K562 (cell line): ENCODE results near the gene KCNF1. TPM values are rescaled to one million over a fixed set of nuclear protein-coding genes. Genes with fewer than 3 reads are reported as not detected.

Experiments
- ATAC-seq: fragments of 200-7000 bp; cut with Tn5 transposase; 3 replicates; pipeline ENCODE4 v1.9.1; 2020; ENCODE audit warnings: moderate library complexity
- BruUV-seq: library from RNA; stranded (reverse); fragments of 400-500 nt; replicated peaks from 2 replicates; lab custom pipeline; 2021; lab: Mats Ljungman, UMichigan
- CTCF ChIA-PET: fragments of 300-600 bp; formaldehyde crosslinking; extraction: SDS; loops from one replicate; lab custom pipeline; 2021; ENCODE audit warnings: low intra/inter-chr PET ratio; lab: Yijun Ruan, JAX
- POLR2A ChIA-PET: fragments of 300-600, 350-650 bp; sonication (Branson Sonifier 250); formaldehyde crosslinking; extraction: SDS; loops from one replicate; lab custom pipeline; 2021; ENCODE audit warnings: antibody characterized with exemption, inconsistent platforms; lab: Yijun Ruan, JAX
- DNase-seq, 4 experiments: peaks; one replicate each; pipeline versions ENCODE4 v3.0.0 to v3.0.0-alpha.2; 2011 to 2018; ENCODE audit warnings: low spot score in 3 of 4, mixed read lengths in 3 of 4; ENCODE audit errors: extremely low read depth in 1 of 4
- FAIRE-seq: peaks from 2 replicates; lab custom pipeline; 2011; peaks lifted over from hg19 to GRCh38; lab: Jason Lieb, UNC
- H2AFZ ChIP-seq: 2 replicates; pipeline ENCODE4 v1.6.0; 2011; ENCODE audit warnings: low read depth, low read length, control low read depth, inconsistent platforms
- H3K27ac ChIP-seq: fragments of 200-600 bp; 3 replicates; pipeline ENCODE4 v1.8.0; 2011; ENCODE audit warnings: low read depth, mild to moderate bottlenecking, control low read depth, inconsistent platforms, low read length, moderate library complexity, mixed read lengths; ENCODE audit errors: extremely low read depth
- H3K27me3 ChIP-seq, 2 experiments: fragments of 300-600 bp in 1 of 2; 2 replicates in 1 of 2; 3 replicates in 1 of 2; pipeline versions ENCODE4 v1.6.0 to v1.8.0; 2011; ENCODE audit warnings: inconsistent platforms in 2 of 2, low read length in 2 of 2, mild to moderate bottlenecking in 1 of 2, mixed read lengths in 1 of 2, moderate library complexity in 1 of 2; ENCODE audit not compliant: control insufficient read depth in 2 of 2, insufficient read depth in 2 of 2
- H3K36me3 ChIP-seq: fragments of 300-600 bp; 3 replicates; pipeline ENCODE4 v1.8.0; 2011; ENCODE audit warnings: mild to moderate bottlenecking, low read length, inconsistent platforms; ENCODE audit not compliant: control insufficient read depth, insufficient read depth
- H3K4me1 ChIP-seq, 2 experiments: fragments of 200-600 bp in 1 of 2; replicated peaks in 1 of 2; 2 replicates in 1 of 2; 3 replicates in 1 of 2; pipeline versions ENCODE4 v1.5.1 to v1.8.0; 2011; ENCODE audit warnings: inconsistent platforms in 2 of 2, low read length in 2 of 2, mild to moderate bottlenecking in 1 of 2, mixed read lengths in 1 of 2, moderate library complexity in 1 of 2; ENCODE audit not compliant: control insufficient read depth in 2 of 2, insufficient read depth in 2 of 2
- H3K4me2 ChIP-seq: 2 replicates; pipeline ENCODE4 v1.6.1; 2011; ENCODE audit warnings: low read length, control low read depth, inconsistent platforms, mixed read lengths; ENCODE audit not compliant: insufficient read depth
- H3K4me3 ChIP-seq: fragments of 200-600 bp; sonication (generic), shearing (Covaris generic); 2 replicates; pipeline ENCODE4 v1.5.1; 2016; ENCODE audit warnings: control low read depth, inconsistent platforms
- H3K79me2 ChIP-seq: fragments of 200-600 bp; 3 replicates; pipeline ENCODE4 v1.8.0; 2011; ENCODE audit warnings: low read length, inconsistent platforms; ENCODE audit not compliant: control insufficient read depth, insufficient read depth
- H3K9ac ChIP-seq, 2 experiments: 2 replicates each; pipeline versions ENCODE4 v1.6.0 to v1.6.1; 2011; ENCODE audit warnings: low read depth in 2 of 2, low read length in 2 of 2, control low read depth in 1 of 2, inconsistent platforms in 1 of 2, mild to moderate bottlenecking in 1 of 2, mixed read lengths in 1 of 2; ENCODE audit not compliant: insufficient read depth in 1 of 2
- H3K9me1 ChIP-seq: one replicate; pipeline ENCODE4 v1.6.0; 2011; ENCODE audit warnings: inconsistent platforms, mild to moderate bottlenecking, low read length, moderate library complexity; ENCODE audit not compliant: control insufficient read depth, insufficient read depth
- H3K9me3 ChIP-seq: replicated peaks from 2 replicates; pipeline ENCODE4 v1.5.1; 2011; ENCODE audit warnings: low read depth, low read length, inconsistent platforms; ENCODE audit not compliant: control insufficient read depth, insufficient read depth
- H4K20me1 ChIP-seq: replicated peaks from 2 replicates; pipeline ENCODE4 v1.6.1; 2011; ENCODE audit warnings: low read length, inconsistent platforms, mixed read lengths; ENCODE audit not compliant: control insufficient read depth, insufficient read depth
- CREB5 ChIP-seq: fragments of 250-450 bp; sonication (Bioruptor Pico); IDR thresholded peaks from 2 replicates; pipeline ENCODE4 v1.5.0; 2020; ENCODE audit warnings: mild to moderate bottlenecking
- ELF4 ChIP-seq: fragments of 450-650 bp; formaldehyde crosslinking; IDR thresholded peaks from 2 replicates; pipeline ENCODE4 v1.4.0; 2022; ENCODE audit warnings: missing genetic modification characterization
- ETV1 ChIP-seq: fragments of 450-650 bp; conservative IDR thresholded peaks from 2 replicates; pipeline ENCODE4 v1.6.1; 2016; ENCODE audit warnings: missing genetic modification characterization, control low read depth, low read depth, missing compliant biosample characterization
- KLF13 ChIP-seq: fragments of 450-650 bp; IDR thresholded peaks from 2 replicates; pipeline ENCODE4 v1.6.1; 2016; ENCODE audit warnings: missing genetic modification characterization, low read depth, mild to moderate bottlenecking, missing compliant biosample characterization, moderate library complexity, borderline replicate concordance
- MAFF ChIP-seq: IDR thresholded peaks from 2 replicates; pipeline ENCODE4 v1.6.1; 2012; ENCODE audit warnings: low read length, improper control_type of control experiment
- MTA3 ChIP-seq: fragments of 450-650 bp; formaldehyde crosslinking; IDR thresholded peaks from 2 replicates; pipeline ENCODE4 v1.6.1; 2017; ENCODE audit warnings: mild to moderate bottlenecking, borderline replicate concordance
- SREBF1 ChIP-seq: fragments of 150-350 bp; IDR thresholded peaks from 2 replicates; pipeline ENCODE4 v1.6.1; 2014; ENCODE audit warnings: antibody characterized with exemption, low read depth, low read length, borderline replicate concordance
- XRCC5 ChIP-seq: fragments of 200-400 bp; formaldehyde crosslinking; IDR thresholded peaks from 2 replicates; pipeline ENCODE4 v1.6.1; 2017; ENCODE audit warnings: low read depth, mild to moderate bottlenecking, low read length
- ZBTB43 ChIP-seq: sonication (generic); formaldehyde crosslinking; IDR thresholded peaks from 2 replicates; pipeline ENCODE4 v1.8.0; 2023; ENCODE audit warnings: mild to moderate bottlenecking, missing genetic modification reagents
- ZNF253 ChIP-seq: fragments of 250-450 bp; sonication (Bioruptor Pico); conservative IDR thresholded peaks from 2 replicates; pipeline ENCODE4 v1.6.1; 2021; ENCODE audit warnings: mild to moderate bottlenecking
- ZNF507 ChIP-seq: conservative IDR thresholded peaks from 2 replicates; pipeline ENCODE4 v1.6.1; 2017; ENCODE audit warnings: missing genetic modification characterization, missing compliant biosample characterization
- WGBS: fragments of 100-300 bp; shearing (Covaris generic); methylation state at CpG from one replicate; pipeline ENCODE4 v1.1.6; 2016; ENCODE audit warnings: low coverage, mixed read lengths; ENCODE audit not compliant: insufficient coverage; ENCODE audit errors: missing lambda C conversion rate; 5-methylcytosine and 5-hydroxymethylcytosine counted together
- in situ Hi-C: fragments of 300-500 bp; cut with MboI; formaldehyde crosslinking; loops from 4 replicates; pipeline ENCODE4 v1.15.0; 2018; ENCODE audit warnings: inconsistent platforms, mixed read lengths
- intact Hi-C: fragments of 100-400 bp; cut with micrococcal nuclease; formaldehyde crosslinking; loops from 2 replicates; pipeline ENCODE4 v1.14.2; 2022
- polyA plus RNA-seq, 8 experiments: library from polyadenylated mRNA; depleted of rRNA in 4 of 8; stranded (reverse) in 5 of 8; unstranded in 3 of 8; fragments of >200 nt; fragmentation: Nextera tagmentation in 2 of 8; fragmentation: Illumina TruSeq in 1 of 8; extraction: Ambion mirVana in 2 of 8; extraction: Trizol in 1 of 8; gene quantifications; 2 replicates each; pipeline versions ENCODE4 v1.2.1 to v1.2.3, GENCODE V29; 2011 to 2014; ENCODE audit warnings: inconsistent platforms in 1 of 8, missing spikeins in 1 of 8
- total RNA-seq, 7 experiments: library from RNA; depleted of rRNA in 6 of 7; stranded (reverse); fragments of >200 nt in 6 of 7; fragmentation: Illumina TruSeq in 2 of 7; extraction: Trizol in 2 of 7; gene quantifications; 2 replicates each; pipeline versions ENCODE4 v1.2.1 to v1.2.3, GENCODE V29; 2011 to 2021; ENCODE audit warnings: low replicate concordance in 1 of 7

KCNF1 gene
- total and polyA plus RNA-seq, 9 of the 15 experiments (the other 6 are each of a cell fraction or from before 2014, with no cell fraction given), result not detected

- FAIRE-seq (no peak), DNase-seq (no peak), ATAC-seq (no peak)
- no peaks in the 10 kb centered on the region for H3K9me1 ChIP-seq
- H3K36me3 ChIP-seq, result no peaks in the 10 kb centered on the region
- no peak overlapping the region for H2AFZ ChIP-seq
- H4K20me1 ChIP-seq, result no peaks in the 10 kb centered on the region; the same call in none of the 2 replicates
- in situ Hi-C loops (no loop called here), intact Hi-C loops (no loop called here)
- no peaks in the 10 kb centered on the region for H3K9me3 ChIP-seq
- 0% methylated on average over 4 of the region's 6 CpGs for WGBS
- no peak overlapping the region for H3K4me3 ChIP-seq
- no peak overlapping the region for H3K27ac ChIP-seq
- no peak overlapping the region for H3K9ac ChIP-seq
- H3K4me1 ChIP-seq, result no peaks in the 10 kb centered on the region
- TF ChIP-seq MAFF, result no peak
- no peak for TF ChIP-seq MTA3
- TF ChIP-seq XRCC5, result no peak
- TF ChIP-seq KLF13 (tag), result no peak
- no peak for TF ChIP-seq ETV1
- no peak for TF ChIP-seq ZNF253
- TF ChIP-seq ELF4 (CRISPR knock-in tag), result no peak
- TF ChIP-seq SREBF1, result no peak
- no peak for TF ChIP-seq CREB5 (CRISPR knock-in tag)
- no peak for TF ChIP-seq ZBTB43 (CRISPR knock-in tag)
- TF ChIP-seq ZNF507 (tag), result no peak
- CTCF ChIA-PET, result no interaction called here
- POLR2A ChIA-PET, result no interaction called here
- H3K4me2 ChIP-seq, result no peak overlapping the region
- H3K79me2 ChIP-seq, result no peaks in the 10 kb centered on the region
- no TSS peak for BruUV-seq
- H3K27me3 ChIP-seq, result peaks cover 5 to 47% of the 10 kb centered on the region in 2 experiments; a peak in 4 of 5 replicates
These were observed 7.3 kb upstream of the KCNF1 start for GRCh38 chr2:10904455-10904854.
